HPDE6-E6E7 (cell line): ENCODE data around the gene BMPR2.

ENCODE experiments used
- DNase-seq: peaks from one replicate; pipeline ENCODE4 v3.0.0; 2011; ENCODE audit warnings: missing footprints; ENCODE audit errors: extremely low spot score

BMPR2 gene

DNA sequence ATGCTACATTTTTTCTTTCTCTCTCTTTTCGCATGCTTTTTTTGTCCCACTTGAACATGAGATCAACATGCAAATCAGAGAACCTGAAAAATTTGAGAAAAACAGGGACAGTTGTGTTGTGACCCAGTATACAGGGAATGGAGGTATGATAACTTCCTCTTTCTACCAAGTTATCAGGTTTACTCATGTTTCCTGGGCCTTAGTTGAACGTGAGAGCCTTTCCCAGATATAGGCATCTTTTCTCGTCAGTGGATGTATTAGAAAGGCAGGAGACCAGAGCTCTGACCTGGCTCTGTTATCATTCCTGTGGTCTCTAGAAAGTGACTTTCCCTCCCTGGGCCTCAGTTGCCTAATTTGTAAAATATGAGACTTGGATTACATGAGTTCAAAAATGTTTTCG, 228.6 kb downstream of the BMPR2 start:
- no peak for DNase-seq

DNA sequence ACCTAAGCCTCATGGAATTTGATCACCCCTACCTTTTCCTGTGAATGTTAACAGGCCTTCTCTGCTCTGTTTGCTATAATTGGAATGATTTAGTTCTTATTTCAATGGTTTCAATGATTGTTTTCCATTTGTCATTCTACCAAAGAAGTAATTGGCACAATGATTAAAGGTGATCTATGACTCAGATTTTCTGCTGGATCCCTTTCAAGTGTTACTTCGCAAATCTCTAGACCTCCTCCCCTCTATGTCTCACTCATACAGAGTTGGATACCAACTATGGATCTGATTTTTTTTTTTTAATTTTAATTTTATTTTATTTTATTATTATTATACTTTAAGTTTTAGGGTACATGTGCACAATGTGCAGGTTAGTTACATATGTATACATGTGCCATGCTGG, 229.0 kb downstream of the BMPR2 start:
- no peak for DNase-seq

DNA sequence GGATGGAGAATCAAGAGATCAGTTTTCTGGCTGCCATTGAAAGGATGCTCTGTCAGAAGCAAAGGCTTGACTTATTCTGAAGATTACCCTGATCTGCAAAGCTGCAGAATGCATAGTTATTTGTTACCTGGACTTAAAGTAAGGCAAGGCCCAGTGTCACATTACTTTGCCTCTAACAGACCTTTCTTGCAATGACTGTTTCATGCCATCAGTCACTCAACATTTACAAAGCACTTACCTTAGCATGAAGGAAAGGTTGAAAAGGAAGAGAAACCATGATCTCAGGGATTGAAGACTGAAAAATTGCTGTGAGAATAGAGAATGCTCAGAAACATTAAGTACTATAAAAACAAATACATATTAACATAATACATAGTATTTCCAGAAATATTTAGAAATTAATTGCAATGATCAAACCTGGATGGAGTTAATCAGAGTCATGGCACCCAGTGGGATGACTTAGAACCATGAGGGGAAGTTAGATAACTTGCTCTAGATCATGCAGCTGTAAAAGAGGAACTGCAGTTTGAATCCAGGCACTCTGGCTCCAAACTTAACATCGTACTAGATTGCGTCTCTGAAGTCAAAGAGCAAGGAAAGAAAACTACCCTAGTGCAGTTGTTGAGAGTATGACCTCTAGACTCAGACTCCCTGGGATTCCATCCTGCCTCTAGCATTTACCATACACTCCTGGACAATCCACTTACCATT, 232.2 kb downstream of the BMPR2 start:
- DNase-seq = no peak

DNA sequence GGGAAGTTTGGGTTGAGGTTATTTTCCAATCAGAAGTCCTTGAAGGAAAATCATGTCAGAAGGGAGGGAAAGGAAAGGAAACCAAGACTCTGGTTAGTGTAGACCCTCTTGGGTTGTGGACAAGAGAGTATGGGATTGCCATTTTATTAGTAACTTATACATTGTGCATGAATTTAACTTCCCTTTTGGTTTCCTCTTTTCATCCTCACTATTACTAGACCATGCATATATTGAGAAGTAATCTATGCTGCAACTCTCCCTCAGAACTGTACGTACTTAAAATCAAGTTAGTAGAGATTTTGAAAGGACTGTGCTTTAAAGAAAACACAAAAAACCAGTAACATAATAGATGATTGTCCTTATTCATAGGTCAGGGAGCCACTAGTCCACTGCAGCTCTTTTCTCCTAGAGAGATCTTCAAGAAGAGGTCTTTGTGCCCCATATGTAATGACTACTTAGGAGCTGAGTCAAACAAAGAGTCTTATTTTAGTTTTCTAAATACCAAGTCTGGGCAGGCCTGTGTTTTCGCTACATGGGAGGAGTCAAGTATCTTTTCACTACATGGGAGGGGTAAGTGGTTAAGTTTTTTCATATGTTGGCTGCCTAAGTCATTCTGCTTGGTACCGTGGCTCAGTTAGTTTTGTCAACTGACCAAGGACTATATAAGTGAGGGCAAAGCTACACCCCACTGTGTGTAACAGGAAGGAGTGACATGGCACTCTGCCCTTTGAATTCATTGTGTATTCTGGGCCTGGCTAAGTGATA, 233.4 kb downstream of the BMPR2 start:
- peak; percentile 41 for DNase-seq

DNA sequence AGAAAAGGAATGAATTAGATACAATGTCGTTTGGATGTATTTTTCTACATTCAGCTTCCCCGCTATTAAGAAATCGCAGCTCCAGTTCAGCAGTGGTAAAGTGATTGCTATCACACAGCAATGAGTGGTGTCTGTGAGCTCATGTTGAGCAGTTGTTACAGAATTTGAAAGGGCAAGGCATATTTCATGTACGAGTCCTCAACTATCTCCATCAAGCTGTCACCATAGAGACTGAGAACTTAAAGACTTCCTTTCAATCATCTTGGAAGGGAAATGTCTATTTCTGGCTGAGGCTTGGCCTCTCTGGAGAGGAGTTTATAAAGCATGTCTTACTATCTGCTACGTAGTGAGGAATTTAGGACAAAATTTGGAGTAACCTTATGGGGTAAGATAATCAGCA, 234.3 kb downstream of the BMPR2 start:
- DNase-seq = no peak

DNA sequence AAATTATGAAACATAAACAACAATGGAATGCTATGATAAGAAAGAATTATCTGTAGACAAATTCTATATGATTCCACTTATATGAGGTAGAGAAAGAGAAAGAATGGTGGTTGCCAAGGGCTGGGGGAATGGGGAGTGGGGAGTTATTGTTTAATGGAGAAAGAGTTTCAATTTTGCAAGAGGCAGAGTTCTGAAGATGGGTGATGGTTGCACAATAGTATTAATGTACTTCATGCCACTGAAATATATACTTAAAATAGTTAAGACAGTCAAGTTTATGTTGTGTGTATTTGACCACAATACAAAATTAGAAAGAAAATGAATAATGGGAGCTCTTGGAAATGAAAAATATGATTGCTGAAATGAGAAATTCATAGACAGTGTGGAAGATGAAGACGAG, 236.0 kb downstream of the BMPR2 start:
- DNase-seq = no peak

DNA sequence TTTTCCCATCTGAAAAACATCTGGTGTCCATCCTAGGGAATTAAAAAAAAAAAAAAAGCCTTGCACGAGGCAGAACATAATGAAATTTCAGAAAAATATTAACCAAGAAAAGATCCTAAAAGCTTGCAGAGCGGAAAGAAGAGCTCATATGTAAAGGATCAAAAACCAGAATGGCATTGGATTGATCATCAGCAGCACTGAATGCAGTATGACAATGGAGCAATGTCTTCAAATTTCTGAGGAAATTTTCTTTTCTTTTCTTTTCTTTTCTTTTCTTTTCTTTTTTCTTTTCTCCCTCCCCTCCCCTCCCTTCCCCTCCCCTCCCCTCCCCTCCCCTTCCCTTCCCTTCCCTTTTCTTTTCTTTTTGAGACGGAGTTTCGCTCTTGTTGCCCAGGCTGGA, 237.4 kb downstream of the BMPR2 start:
- no peak for DNase-seq
